NK-92 (cell line): ENCODE data around the gene RGPD8.

ENCODE experiments used
- DNase-seq: peaks from one replicate; lab custom pipeline; 2025; ENCODE audit not compliant: unreplicated experiment; lab: John Stamatoyannopoulos, UW

RGPD8 gene

GRCh38 chr2:112339986-112340385 lies 93.5 kb downstream of the RGPD8 start:
- DNase-seq: no peak

GRCh38 chr2:112335600-112335999 lies 97.8 kb downstream of the RGPD8 start:
- no peak for DNase-seq

GRCh38 chr2:112332123-112332696 lies 101.2 kb downstream of the RGPD8 start:
- DNase-seq: no peak

GRCh38 chr2:112322919-112323318 lies 110.5 kb downstream of the RGPD8 start:
- DNase-seq: no peak

- DNase-seq: no peak
Measured at GRCh38 chr2:112321375-112322320, 111.8 kb downstream of the RGPD8 start.
